Mucosa of descending colon (tissue), 3 donors: ENCODE results near the gene MX2. TPM values are rescaled to one million over a fixed set of nuclear protein-coding genes. Genes with fewer than 3 reads are reported as not detected.
"Not testable (repeated sequence)": the region's sequence is repeated elsewhere in the genome, so short reads cannot be mapped to it uniquely, and the experiment has no call there.

Source experiments
- ATAC-seq: fragments of 200-7000 bp; cut with Tn5 transposase; one replicate; pipeline ENCODE4 v1.9.1; 2020; ENCODE audit warnings: mild to moderate bottlenecking, moderate library complexity
- DNase-seq, 3 donors: peaks; one replicate each; pipeline ENCODE4 v3.0.0-alpha.2; 2020
- H3K36me3 ChIP-seq: fragments of 200-600 bp; one replicate; pipeline ENCODE4 v1.8.0; 2021; ENCODE audit warnings: low read depth, mild to moderate bottlenecking
- H3K4me1 ChIP-seq: fragments of 200-600 bp; one replicate; pipeline ENCODE4 v1.8.0; 2021; ENCODE audit warnings: low read depth, mild to moderate bottlenecking
- H3K4me3 ChIP-seq: fragments of 200-600 bp; one replicate; pipeline ENCODE4 v1.8.0; 2021; ENCODE audit warnings: mild to moderate bottlenecking
- H3K9me3 ChIP-seq: fragments of 200-600 bp; one replicate; pipeline ENCODE4 v1.8.0; 2021; ENCODE audit warnings: mild to moderate bottlenecking
- intact Hi-C, 2 donors: fragments of 100-400 bp; cut with DNase I in 1 of 2; cut with micrococcal nuclease in 1 of 2; formaldehyde crosslinking; loops; one replicate each; pipeline versions ENCODE4 v1.11.0 to v1.11.1; 2022; cut with DNase I, micrococcal nuclease
- total RNA-seq, 3 donors: library from RNA; stranded (reverse); fragmentation: NEBNext Ultra II Directional in 2 of 3; extraction: Animal tissue kit (Norgen Biotek cat#: 25700) in 2 of 3; gene quantifications; one replicate each; pipeline versions ENCODE4 v1.2.1 to v1.2.4, GENCODE V29; 2021 to 2023
- TF ChIP-seq, protein P1 (sequence below): fragments of 200-600 bp; IDR thresholded peaks from one replicate; pipeline ENCODE4 v1.8.0; 2022; ENCODE audit warnings: antibody characterized with exemption, mild to moderate bottlenecking
- donor health status: DM: no; HTN: no; CAD: no; lungs with moderate emphysema.
- donor health status: DM: no; HTN: no; CAD: no.
- donor health status: DM: no; HTN: yes; CAD: no.

MX2 gene
- total RNA-seq, 3 donors from 2014 or later, result 2.5 to 9.2 (median 6.3) TPM

GRCh38 chr21:41350436-41351155, 11.2 kb upstream of the MX2 start:
- H3K9me3 ChIP-seq, result no peaks in the 10 kb centered on the region
- DNase-seq (peak in 1 of 3 donors; percentile 22), ATAC-seq (no peak)
- H3K36me3 ChIP-seq, result no peaks in the 10 kb centered on the region
- TF ChIP-seq, protein P1, sequence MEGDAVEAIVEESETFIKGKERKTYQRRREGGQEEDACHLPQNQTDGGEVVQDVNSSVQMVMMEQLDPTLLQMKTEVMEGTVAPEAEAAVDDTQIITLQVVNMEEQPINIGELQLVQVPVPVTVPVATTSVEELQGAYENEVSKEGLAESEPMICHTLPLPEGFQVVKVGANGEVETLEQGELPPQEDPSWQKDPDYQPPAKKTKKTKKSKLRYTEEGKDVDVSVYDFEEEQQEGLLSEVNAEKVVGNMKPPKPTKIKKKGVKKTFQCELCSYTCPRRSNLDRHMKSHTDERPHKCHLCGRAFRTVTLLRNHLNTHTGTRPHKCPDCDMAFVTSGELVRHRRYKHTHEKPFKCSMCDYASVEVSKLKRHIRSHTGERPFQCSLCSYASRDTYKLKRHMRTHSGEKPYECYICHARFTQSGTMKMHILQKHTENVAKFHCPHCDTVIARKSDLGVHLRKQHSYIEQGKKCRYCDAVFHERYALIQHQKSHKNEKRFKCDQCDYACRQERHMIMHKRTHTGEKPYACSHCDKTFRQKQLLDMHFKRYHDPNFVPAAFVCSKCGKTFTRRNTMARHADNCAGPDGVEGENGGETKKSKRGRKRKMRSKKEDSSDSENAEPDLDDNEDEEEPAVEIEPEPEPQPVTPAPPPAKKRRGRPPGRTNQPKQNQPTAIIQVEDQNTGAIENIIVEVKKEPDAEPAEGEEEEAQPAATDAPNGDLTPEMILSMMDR, result no peak
- intact Hi-C loops, result no loop called here
- no peaks in the 10 kb centered on the region for H3K4me1 ChIP-seq
- H3K4me3 ChIP-seq, result no peak overlapping the region

- no peak overlapping the region for H3K4me3 ChIP-seq
- TF ChIP-seq, protein P1, result no peak
- peak in 1 of 3 donors; percentile 19 for DNase-seq
- peaks cover 21% of the 10 kb centered on the region for H3K4me1 ChIP-seq
- H3K9me3 ChIP-seq, result no peaks in the 10 kb centered on the region
- intact Hi-C loops, result no loop called here
- no peaks in the 10 kb centered on the region for H3K36me3 ChIP-seq
- no peak for ATAC-seq
Observed at GRCh38 chr21:41357546-41357945, 4.3 kb upstream of the MX2 start.

DNA sequence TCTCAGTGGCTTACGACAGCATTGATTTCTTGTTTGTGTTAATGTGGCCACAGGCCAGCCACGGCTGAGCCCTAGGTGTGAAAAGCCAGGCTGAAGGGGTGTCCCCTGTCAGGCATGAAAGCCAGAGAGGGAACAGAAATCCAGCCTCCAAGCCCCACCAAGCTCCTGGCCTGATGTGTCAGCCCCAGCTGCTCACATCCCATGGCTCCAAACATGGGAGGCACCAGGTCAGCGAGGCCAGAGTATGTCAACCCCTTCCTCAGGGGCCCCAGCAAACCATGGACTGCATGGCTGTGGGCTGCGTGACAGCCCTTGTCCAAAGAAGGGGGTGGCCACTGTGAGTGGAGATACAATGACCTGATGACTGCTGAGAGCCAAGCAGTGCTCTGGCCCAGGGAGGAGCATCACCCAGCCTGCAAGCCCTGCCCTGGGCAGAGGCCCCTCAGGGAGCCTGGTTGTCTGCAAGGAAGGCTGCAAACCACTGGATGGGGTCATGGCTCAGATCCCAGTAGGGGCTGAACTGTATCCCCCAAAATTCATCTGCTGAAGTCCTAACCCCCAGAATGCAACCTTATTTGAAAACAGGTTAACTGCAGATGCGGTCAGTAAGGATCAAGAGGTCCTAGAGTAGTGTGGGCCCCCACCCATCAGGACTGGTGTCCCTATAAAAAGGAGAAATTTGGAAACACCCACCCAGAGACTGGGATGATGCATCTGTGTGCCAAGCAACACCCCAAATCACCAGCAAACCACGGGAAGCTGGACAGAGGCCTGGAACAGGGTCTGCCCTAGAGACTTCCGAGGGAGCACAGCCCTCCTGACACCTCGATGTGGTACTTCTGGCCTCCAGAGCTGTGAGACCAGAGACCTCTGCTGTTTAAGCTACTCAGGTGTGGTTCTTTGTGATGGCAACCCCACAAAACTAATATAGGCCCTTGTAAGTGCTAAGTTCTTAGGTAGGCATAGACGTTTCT, 3.3 kb upstream of the MX2 start:
- DNase-seq, result peak in 1 of 3 donors; percentile 37

DNA sequence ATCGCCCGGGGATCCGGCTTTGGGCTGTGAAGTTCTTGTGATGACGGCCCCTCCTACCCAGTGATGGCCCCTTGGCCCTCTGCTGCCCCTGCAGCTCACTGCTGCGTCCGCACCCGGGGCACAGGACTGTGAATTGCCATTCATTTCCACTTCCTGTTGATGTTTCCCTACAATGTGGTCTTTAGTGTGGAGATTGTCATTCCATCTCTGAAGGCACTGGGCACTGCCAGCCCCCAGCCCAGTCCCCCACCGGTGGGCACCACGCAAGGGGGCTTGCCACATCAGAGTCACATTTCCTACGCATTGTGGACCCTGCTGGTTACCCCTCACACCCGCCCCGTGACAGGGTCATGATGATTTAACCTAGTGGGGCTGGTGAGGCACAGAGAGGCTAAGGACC, 2.5 kb upstream of the MX2 start:
- peak in 1 of 3 donors; percentile 25 for DNase-seq
- ATAC-seq, result no peak

More for the DNA sequence above, 3.3 kb upstream of the MX2 start:
- no peaks in the 10 kb centered on the region for H3K9me3 ChIP-seq
- intact Hi-C loops, result no loop called here
- TF ChIP-seq, protein P1, result no peak
- no peaks in the 10 kb centered on the region for H3K36me3 ChIP-seq
- ATAC-seq, result no peak
- H3K4me3 ChIP-seq, result no peak overlapping the region
- peaks cover 21% of the 10 kb centered on the region for H3K4me1 ChIP-seq

GRCh38 chr21:41359754-41360071, 2.1 kb upstream of the MX2 start:
- H3K4me3 ChIP-seq, intact Hi-C loops, H3K9me3 ChIP-seq, H3K36me3 ChIP-seq: not testable (repeated sequence)
- H3K4me1 ChIP-seq, result peaks cover 21% of the 10 kb centered on the region
- peak; percentile 66 for ATAC-seq
- DNase-seq, result peak in 1 of 3 donors; percentile 40

More for the DNA sequence above, 2.5 kb upstream of the MX2 start:
- intact Hi-C loops, result no loop called here
- TF ChIP-seq, protein P1, result no peak
- Histone ChIP-seq H3K9me3 (no peaks in the 10 kb centered on the region), H3K4me1 (peaks cover 21% of the 10 kb centered on the region), H3K4me3 (no peak overlapping the region), H3K36me3 (no peaks in the 10 kb centered on the region)
